K562 (cell line): ENCODE results near the gene LY6G6C. TPM values are rescaled to one million over a fixed set of nuclear protein-coding genes. Genes with fewer than 3 reads are reported as not detected.

Experiments used
- ARID1B ChIP-seq: fragments of 450-650 bp; IDR thresholded peaks from 2 replicates; pipeline ENCODE4 v1.6.1; 2016; ENCODE audit warnings: antibody characterized with exemption, mild to moderate bottlenecking, inconsistent platforms
- EWSR1 ChIP-seq: fragments of 450-650 bp; IDR thresholded peaks from 2 replicates; pipeline ENCODE4 v1.6.1; 2018; ENCODE audit warnings: borderline replicate concordance, mild to moderate bottlenecking, low read depth, moderate library complexity; ENCODE audit not compliant: partially characterized antibody
- FOSL1 ChIP-seq: fragments of 200-800 bp; sonication (Bioruptor generic); conservative IDR thresholded peaks from 2 replicates; pipeline ENCODE4 v1.6.1; 2016; ENCODE audit warnings: missing genetic modification characterization, missing compliant biosample characterization
- HEY1 ChIP-seq: fragments of 250-450 bp; sonication (Bioruptor Pico); IDR thresholded peaks from 2 replicates; pipeline ENCODE4 v1.5.0; 2020; ENCODE audit warnings: mild to moderate bottlenecking, moderate library complexity, borderline replicate concordance
- MAFK ChIP-seq: IDR thresholded peaks from 2 replicates; pipeline ENCODE4 v1.6.1; 2011; ENCODE audit warnings: low read length, improper control_type of control experiment
- NFE2L1 ChIP-seq: fragments of 450-650 bp; IDR thresholded peaks from 2 replicates; pipeline ENCODE4 v1.6.1; 2016; ENCODE audit warnings: missing genetic modification characterization, low read depth, mild to moderate bottlenecking, missing compliant biosample characterization, moderate library complexity, borderline replicate concordance
- RBM34 ChIP-seq: fragments of 200-400 bp; formaldehyde crosslinking; IDR thresholded peaks from 2 replicates; pipeline ENCODE4 v1.6.1; 2018; ENCODE audit warnings: low read length, borderline replicate concordance; ENCODE audit not compliant: insufficient read depth
- SMARCE1 ChIP-seq: fragments of 450-650 bp; IDR thresholded peaks from 2 replicates; pipeline ENCODE4 v1.7.1; 2016; ENCODE audit warnings: mild to moderate bottlenecking
- TOE1 ChIP-seq, 2 experiments: fragments of 450-650 bp in 1 of 2; sonication (generic) in 1 of 2; formaldehyde crosslinking in 1 of 2; IDR thresholded peaks; 2 replicates each; pipeline versions ENCODE4 v1.7.1 to v1.8.0; 2016 to 2022; ENCODE audit warnings: borderline replicate concordance in 2 of 2, mild to moderate bottlenecking in 2 of 2, antibody characterized with exemption in 1 of 2, inconsistent platforms in 1 of 2, low read depth in 1 of 2, missing genetic modification reagents in 1 of 2, moderate library complexity in 1 of 2
- ZNF197 ChIP-seq: fragments of 200-800 bp; sonication (Bioruptor generic); IDR thresholded peaks from 2 replicates; pipeline ENCODE4 v1.6.1; 2016; ENCODE audit warnings: low read depth, missing genetic modification characterization, missing compliant biosample characterization
- ZNF561 ChIP-seq: fragments of 450-650 bp; formaldehyde crosslinking; conservative IDR thresholded peaks from 2 replicates; pipeline ENCODE4 v1.4.0; 2020; ENCODE audit warnings: mild to moderate bottlenecking, moderate library complexity
- ZNF655 ChIP-seq: fragments of 250-450 bp; sonication (Bioruptor Pico); IDR thresholded peaks from 2 replicates; pipeline ENCODE4 v1.5.0; 2021
- polyA plus RNA-seq, 8 experiments: library from polyadenylated mRNA; depleted of rRNA in 4 of 8; stranded (reverse) in 5 of 8; unstranded in 3 of 8; fragments of >200 nt; fragmentation: Nextera tagmentation in 2 of 8; fragmentation: Illumina TruSeq in 1 of 8; extraction: Ambion mirVana in 2 of 8; extraction: Trizol in 1 of 8; gene quantifications; 2 replicates each; pipeline versions ENCODE4 v1.2.1 to v1.2.3, GENCODE V29; 2011 to 2014; ENCODE audit warnings: inconsistent platforms in 1 of 8, missing spikeins in 1 of 8
- total RNA-seq, 7 experiments: library from RNA; depleted of rRNA in 6 of 7; stranded (reverse); fragments of >200 nt in 6 of 7; fragmentation: Illumina TruSeq in 2 of 7; extraction: Trizol in 2 of 7; gene quantifications; 2 replicates each; pipeline versions ENCODE4 v1.2.1 to v1.2.3, GENCODE V29; 2011 to 2021; ENCODE audit warnings: low replicate concordance in 1 of 7
- TF ChIP-seq, protein P1 (sequence below), 2 experiments: fragments of 450-650 bp; IDR thresholded peaks; 2 replicates each; pipeline ENCODE4 v1.6.1; 2016; ENCODE audit warnings: mild to moderate bottlenecking in 2 of 2, borderline replicate concordance in 1 of 2, low read depth in 1 of 2, moderate library complexity in 1 of 2
- TF ChIP-seq, protein P2 (sequence below), 3 experiments: fragments of 200-800 bp in 1 of 3; sonication (Bioruptor generic) in 1 of 3; sonication (generic) in 1 of 3; formaldehyde crosslinking in 1 of 3; IDR thresholded peaks; 2 replicates each; pipeline versions ENCODE4 v1.6.1 to v1.8.0; 2016 to 2022; ENCODE audit warnings: mild to moderate bottlenecking in 2 of 3, missing compliant biosample characterization in 2 of 3, missing genetic modification characterization in 2 of 3, missing genetic modification reagents in 1 of 3

LY6G6C gene
- total and polyA plus RNA-seq, 9 of the 15 experiments (the other 6 are each of a cell fraction or from before 2014, with no cell fraction given) = 0.06 to 0.20 TPM; not detected in 7

- TF ChIP-seq, protein P1, sequence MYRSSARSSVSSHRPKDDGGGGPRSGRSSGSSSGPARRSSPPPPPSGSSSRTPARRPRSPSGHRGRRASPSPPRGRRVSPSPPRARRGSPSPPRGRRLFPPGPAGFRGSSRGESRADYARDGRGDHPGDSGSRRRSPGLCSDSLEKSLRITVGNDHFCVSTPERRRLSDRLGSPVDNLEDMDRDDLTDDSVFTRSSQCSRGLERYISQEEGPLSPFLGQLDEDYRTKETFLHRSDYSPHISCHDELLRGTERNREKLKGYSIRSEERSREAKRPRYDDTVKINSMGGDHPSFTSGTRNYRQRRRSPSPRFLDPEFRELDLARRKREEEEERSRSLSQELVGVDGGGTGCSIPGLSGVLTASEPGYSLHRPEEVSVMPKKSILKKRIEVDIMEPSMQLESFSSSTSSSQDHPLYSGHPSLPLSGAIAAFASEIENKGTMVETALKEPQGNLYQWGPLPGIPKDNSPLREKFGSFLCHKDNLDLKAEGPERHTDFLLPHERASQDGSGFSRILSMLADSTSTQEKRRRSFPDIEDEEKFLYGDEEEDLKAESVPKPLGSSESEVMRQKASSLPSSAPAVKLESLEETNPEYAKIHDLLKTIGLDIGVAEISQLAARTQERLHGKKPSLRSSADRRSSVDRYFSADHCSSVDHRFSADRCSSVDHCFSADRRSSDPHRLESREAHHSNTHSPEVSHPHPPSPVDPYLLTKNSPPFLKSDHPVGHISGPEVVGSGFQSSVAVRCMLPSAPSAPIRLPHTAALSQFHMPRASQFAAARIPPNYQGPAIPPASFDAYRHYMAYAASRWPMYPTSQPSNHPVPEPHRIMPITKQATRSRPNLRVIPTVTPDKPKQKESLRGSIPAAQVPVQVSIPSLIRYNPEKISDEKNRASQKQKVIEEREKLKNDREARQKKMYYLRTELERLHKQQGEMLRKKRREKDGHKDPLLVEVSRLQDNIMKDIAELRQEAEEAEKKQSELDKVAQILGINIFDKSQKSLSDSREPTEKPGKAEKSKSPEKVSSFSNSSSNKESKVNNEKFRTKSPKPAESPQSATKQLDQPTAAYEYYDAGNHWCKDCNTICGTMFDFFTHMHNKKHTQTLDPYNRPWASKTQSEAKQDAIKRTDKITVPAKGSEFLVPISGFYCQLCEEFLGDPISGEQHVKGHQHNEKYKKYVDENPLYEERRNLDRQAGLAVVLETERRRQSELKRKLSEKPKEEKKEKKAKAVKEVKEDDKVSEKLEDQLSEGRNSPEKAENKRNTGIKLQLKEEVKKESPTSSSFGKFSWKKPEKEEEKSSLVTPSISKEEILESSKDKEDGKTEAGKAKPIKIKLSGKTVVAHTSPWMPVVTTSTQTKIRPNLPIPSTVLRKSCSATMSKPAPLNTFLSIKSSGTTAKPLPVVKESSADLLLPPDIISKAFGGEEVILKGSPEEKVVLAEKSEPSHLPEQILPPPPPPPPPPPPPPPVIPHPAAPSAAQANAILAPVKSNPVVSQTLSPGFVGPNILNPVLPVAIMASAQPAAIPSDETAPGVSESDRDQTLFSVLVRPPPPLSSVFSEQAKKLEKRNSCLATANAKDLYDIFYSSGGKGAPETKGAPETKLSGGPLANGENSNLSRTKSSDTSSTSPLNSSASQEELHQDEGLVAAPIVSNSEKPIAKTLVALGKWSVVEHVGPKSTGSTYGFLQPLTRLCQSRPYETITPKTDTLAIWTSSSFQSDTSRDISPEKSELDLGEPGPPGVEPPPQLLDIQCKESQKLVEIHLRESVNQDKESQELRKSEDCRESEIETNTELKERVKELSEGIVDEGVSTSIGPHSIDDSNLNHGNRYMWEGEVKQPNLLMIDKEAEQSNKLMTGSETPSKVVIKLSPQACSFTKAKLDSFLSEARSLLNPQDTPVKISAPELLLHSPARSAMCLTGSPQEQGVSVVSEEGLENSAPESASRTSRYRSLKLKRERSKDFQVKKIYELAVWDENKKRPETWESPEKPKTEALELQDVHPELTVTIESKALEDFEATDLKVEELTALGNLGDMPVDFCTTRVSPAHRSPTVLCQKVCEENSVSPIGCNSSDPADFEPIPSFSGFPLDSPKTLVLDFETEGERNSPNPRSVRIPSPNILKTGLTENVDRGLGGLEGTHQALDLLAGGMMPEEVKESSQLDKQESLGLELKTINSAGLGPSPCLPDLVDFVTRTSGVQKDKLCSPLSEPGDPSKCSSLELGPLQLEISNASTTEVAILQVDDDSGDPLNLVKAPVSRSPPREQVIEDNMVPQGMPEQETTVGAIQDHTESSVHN (IDR thresholded peaks at IDR 0.05; ENCODE audit: borderline replicate concordance in 1 of 2, low read depth in 1 of 2) = peak in 1 of 2 experiments; percentile 31; a peak in 1 of 4 replicates
- TF ChIP-seq EWSR1 = no peak
- TF ChIP-seq SMARCE1 = peak; percentile 100
- no peak for TF ChIP-seq ZNF561
- TF ChIP-seq FOSL1 (tag) = peak; percentile 99
- TF ChIP-seq ZNF197 (CRISPR knock-in tag) = 0 out of 2 replicates have a peak, but pooled peaks have one; percentile 1
- TF ChIP-seq ARID1B = peak; percentile 98
- TF ChIP-seq, protein P2, sequence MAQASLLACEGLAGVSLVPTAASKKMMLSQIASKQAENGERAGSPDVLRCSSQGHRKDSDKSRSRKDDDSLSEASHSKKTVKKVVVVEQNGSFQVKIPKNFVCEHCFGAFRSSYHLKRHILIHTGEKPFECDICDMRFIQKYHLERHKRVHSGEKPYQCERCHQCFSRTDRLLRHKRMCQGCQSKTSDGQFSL (CRISPR knock-in tag; IDR thresholded peaks at IDR 0.05) = peak; percentile 20; the same call in 1 of the 2 replicates
- TF ChIP-seq, protein P2 (tag; IDR thresholded peaks at IDR 0.05) = no peak
- peak; percentile 78; the same call in 1 of the 2 replicates for TF ChIP-seq TOE1 (IDR thresholded peaks at IDR 0.05; ENCODE audit: borderline replicate concordance)
- peak; percentile 58; the same call in 1 of the 2 replicates for TF ChIP-seq TOE1 (CRISPR knock-in tag; IDR thresholded peaks at IDR 0.05; ENCODE audit: borderline replicate concordance, low read depth)
- TF ChIP-seq NFE2L1 (tag) = no peak
- no peak for TF ChIP-seq ZNF655 (CRISPR knock-in tag)
- no peak for TF ChIP-seq RBM34
- TF ChIP-seq MAFK = peak; percentile 55; the same call in 1 of the 2 replicates
- TF ChIP-seq HEY1 (CRISPR knock-in tag) = 0 out of 2 replicates have a peak, but pooled peaks have one; percentile 26
These were observed 31.1 kb downstream of the LY6G6C start (continued) for GRCh38 chr6:31690231-31691077.
